CD14-positive monocyte (primary cell): ENCODE results near the gene PATL2. TPM values are rescaled to one million over a fixed set of nuclear protein-coding genes. Genes with fewer than 3 reads are reported as not detected.

Experiments
- DNase-seq, 3 donors: peaks; one replicate each; pipeline ENCODE4 v3.0.0-alpha.2; 2011 to 2022
- H2AFZ ChIP-seq: 2 replicates; pipeline ENCODE4 v1.6.0; 2012; ENCODE audit warnings: mild to moderate bottlenecking, low read depth, low read length, inconsistent platforms; ENCODE audit not compliant: insufficient read depth, poor library complexity, severe bottlenecking
- H3K27ac ChIP-seq, 2 donors: 1 replicate in 1 of 2; 2 replicates in 1 of 2; pipeline ENCODE4 v1.5.1; 2012 to 2013; ENCODE audit warnings: low read length in 2 of 2, control low read depth in 1 of 2, inconsistent platforms in 1 of 2, low read depth in 1 of 2, mild to moderate bottlenecking in 1 of 2
- H3K27me3 ChIP-seq, 2 donors: one replicate each; pipeline versions ENCODE4 v1.6.0 to v1.6.1; 2011 to 2013; ENCODE audit warnings: low read length in 2 of 2; ENCODE audit not compliant: control insufficient read depth in 2 of 2, insufficient read depth in 2 of 2
- H3K36me3 ChIP-seq, 2 donors: replicated peaks in 1 of 2; 1 replicate in 1 of 2; 2 replicates in 1 of 2; pipeline versions ENCODE4 v1.5.1 to v1.6.1; 2012 to 2013; ENCODE audit warnings: low read length in 2 of 2, control low read depth in 1 of 2, inconsistent platforms in 1 of 2, mild to moderate bottlenecking in 1 of 2; ENCODE audit not compliant: insufficient read depth in 2 of 2, control insufficient read depth in 1 of 2
- H3K4me1 ChIP-seq, 2 donors: 1 replicate in 1 of 2; 2 replicates in 1 of 2; pipeline versions ENCODE4 v1.5.1 to v1.6.1; 2012 to 2013; ENCODE audit warnings: low read length in 2 of 2, control low read depth in 1 of 2, inconsistent platforms in 1 of 2, mild to moderate bottlenecking in 1 of 2, moderate library complexity in 1 of 2; ENCODE audit not compliant: insufficient read depth in 2 of 2, control insufficient read depth in 1 of 2
- H3K4me2 ChIP-seq: replicated peaks from 2 replicates; pipeline ENCODE3; 2012; ENCODE audit warnings: low read length, moderate library complexity, mild to moderate bottlenecking; ENCODE audit not compliant: poor library complexity, severe bottlenecking; ENCODE audit errors: extremely low read depth
- H3K4me3 ChIP-seq, 3 experiments: fragments of 200-600 bp in 1 of 3; sonication (generic) in 1 of 3; replicated peaks in 1 of 3; 1 replicate in 2 of 3; 2 replicates in 1 of 3; pipeline ENCODE4 v1.5.1; 2011 to 2013; ENCODE audit warnings: low read length in 3 of 3, mild to moderate bottlenecking in 3 of 3, control low read depth in 2 of 3, low read depth in 2 of 3, inconsistent platforms in 1 of 3, moderate library complexity in 1 of 3
- H3K79me2 ChIP-seq: 2 replicates; pipeline ENCODE4 v1.6.0; 2012; ENCODE audit warnings: mild to moderate bottlenecking, control low read depth, inconsistent platforms, low read length, moderate library complexity; ENCODE audit not compliant: insufficient read depth
- H3K9ac ChIP-seq: 2 replicates; pipeline ENCODE4 v1.6.0; 2017; ENCODE audit warnings: low read length, mild to moderate bottlenecking; ENCODE audit not compliant: insufficient read depth, poor library complexity, severe bottlenecking
- H3K9me3 ChIP-seq, 2 donors: replicated peaks in 1 of 2; 1 replicate in 1 of 2; 2 replicates in 1 of 2; pipeline versions ENCODE4 v1.5.1 to v1.6.1; 2012 to 2013; ENCODE audit warnings: low read length in 2 of 2, control low read depth in 1 of 2; ENCODE audit not compliant: control insufficient read depth in 1 of 2, insufficient read depth in 1 of 2
- H4K20me1 ChIP-seq: 2 replicates; pipeline ENCODE4 v1.6.0; 2012; ENCODE audit warnings: mild to moderate bottlenecking, low read length, control low read depth, moderate library complexity; ENCODE audit not compliant: insufficient read depth
- H3K27ac Mint-ChIP-seq, 7 donors: one replicate each; pipeline ENCODE4 v1.8.0; 2020; ENCODE audit warnings: mild to moderate bottlenecking in 7 of 7, mixed read lengths in 7 of 7, moderate library complexity in 6 of 7, inconsistent platforms in 2 of 7
- H3K27me3 Mint-ChIP-seq, 3 donors: one replicate each; pipeline ENCODE4 v1.8.0; 2021 to 2022; ENCODE audit warnings: low read depth in 3 of 3, mild to moderate bottlenecking in 3 of 3, mixed read lengths in 3 of 3, moderate library complexity in 3 of 3, inconsistent platforms in 1 of 3
- H3K36me3 Mint-ChIP-seq, 2 donors: one replicate each; pipeline ENCODE4 v1.8.0; 2020; ENCODE audit warnings: mixed read lengths in 2 of 2, inconsistent platforms in 1 of 2, mild to moderate bottlenecking in 1 of 2
- H3K4me1 Mint-ChIP-seq: one replicate; pipeline ENCODE4 v1.8.0; 2020; ENCODE audit warnings: mild to moderate bottlenecking, mixed read lengths
- H3K4me3 Mint-ChIP-seq, 2 donors: one replicate each; pipeline ENCODE4 v1.8.0; 2020; ENCODE audit warnings: mild to moderate bottlenecking in 2 of 2, mixed read lengths in 2 of 2, moderate library complexity in 1 of 2
- H3K9me3 Mint-ChIP-seq, 7 donors: one replicate each; pipeline ENCODE4 v1.8.0; 2020 to 2022; ENCODE audit warnings: mixed read lengths in 7 of 7, mild to moderate bottlenecking in 6 of 7, moderate library complexity in 6 of 7, inconsistent platforms in 2 of 7
- WGBS: methylation state at CpG from one replicate; pipeline ENCODE4 v1.1.5; 2013; ENCODE audit warnings: missing lambda C conversion rate; ENCODE audit not compliant: insufficient coverage; 5-methylcytosine and 5-hydroxymethylcytosine counted together
- intact Hi-C, 2 donors: fragments of 100-400 bp; cut with micrococcal nuclease; formaldehyde crosslinking; loops; one replicate each; pipeline versions ENCODE4 v1.15.0 to v1.15.1; 2023
- polyA plus RNA-seq, 3 donors: library from polyadenylated mRNA; depleted of rRNA in 1 of 3; unstranded in 2 of 3; stranded (reverse) in 1 of 3; fragments of 300-500 nt in 2 of 3; fragments of >200 nt in 1 of 3; fragmentation: Illumina TruSeq in 2 of 3; gene quantifications; 1 replicate in 2 of 3; 2 replicates in 1 of 3; pipeline ENCODE4 v1.2.3, GENCODE V29; 2012 to 2021
- TF ChIP-seq, protein P1 (sequence below): fragments of 200-600 bp; IDR thresholded peaks from one replicate; pipeline ENCODE4 v1.8.0; 2022; ENCODE audit warnings: antibody characterized with exemption, mild to moderate bottlenecking

PATL2 gene
- polyA plus RNA-seq, 3 donors, result 1.8 to 14.4 (median 1.9) TPM

- Mint-ChIP-seq H3K4me1 (peaks cover 51% of the 10 kb centered on the region), H3K36me3 (peaks cover 69% of the 10 kb centered on the region in 2 donors), H3K27ac (peak overlapping the region; percentile 99 to 100 (median 100)), H3K27me3 (peaks cover 2 to 9% (median 4%) of the 10 kb centered on the region in 3 donors), H3K4me3 (peak overlapping the region; percentile 98 to 100), H3K9me3 (peaks cover 0 to 15% (median 4%) of the 10 kb centered on the region in 7 donors)
- Histone ChIP-seq H4K20me1 (peaks cover 69% of the 10 kb centered on the region), H3K4me1 (peaks cover 47 to 64% of the 10 kb centered on the region in 2 donors), H2AFZ (no peak overlapping the region), H3K79me2 (peaks cover 91% of the 10 kb centered on the region), H3K4me2 (peak overlapping the region; percentile 73), H3K27me3 (no peaks in the 10 kb centered on the region), H3K36me3 (peaks cover 48 to 49% of the 10 kb centered on the region in 2 donors), H3K27ac (peak overlapping the region; percentile 99 to 100), H3K9me3 (no peaks in the 10 kb centered on the region), H3K4me3 (peak overlapping the region; percentile 63 to 100 (median 96)), H3K9ac (peak overlapping the region; percentile 100)
- peak; percentile 27 to 60 (median 45) for DNase-seq
- intact Hi-C loops, result loop anchor here in 1 of 2 donors (2.0 kb wide), 1 partner anchor 16 kb away; no protein-coding TSS in a partner anchor
- TF ChIP-seq, protein P1, sequence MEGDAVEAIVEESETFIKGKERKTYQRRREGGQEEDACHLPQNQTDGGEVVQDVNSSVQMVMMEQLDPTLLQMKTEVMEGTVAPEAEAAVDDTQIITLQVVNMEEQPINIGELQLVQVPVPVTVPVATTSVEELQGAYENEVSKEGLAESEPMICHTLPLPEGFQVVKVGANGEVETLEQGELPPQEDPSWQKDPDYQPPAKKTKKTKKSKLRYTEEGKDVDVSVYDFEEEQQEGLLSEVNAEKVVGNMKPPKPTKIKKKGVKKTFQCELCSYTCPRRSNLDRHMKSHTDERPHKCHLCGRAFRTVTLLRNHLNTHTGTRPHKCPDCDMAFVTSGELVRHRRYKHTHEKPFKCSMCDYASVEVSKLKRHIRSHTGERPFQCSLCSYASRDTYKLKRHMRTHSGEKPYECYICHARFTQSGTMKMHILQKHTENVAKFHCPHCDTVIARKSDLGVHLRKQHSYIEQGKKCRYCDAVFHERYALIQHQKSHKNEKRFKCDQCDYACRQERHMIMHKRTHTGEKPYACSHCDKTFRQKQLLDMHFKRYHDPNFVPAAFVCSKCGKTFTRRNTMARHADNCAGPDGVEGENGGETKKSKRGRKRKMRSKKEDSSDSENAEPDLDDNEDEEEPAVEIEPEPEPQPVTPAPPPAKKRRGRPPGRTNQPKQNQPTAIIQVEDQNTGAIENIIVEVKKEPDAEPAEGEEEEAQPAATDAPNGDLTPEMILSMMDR, result peak; percentile 60
- no CpG with 5 or more reads among the region's 5 CpGs for WGBS
These were observed 2.2 kb upstream of the PATL2 start for GRCh38 chr15:44713006-44713966.

DNA sequence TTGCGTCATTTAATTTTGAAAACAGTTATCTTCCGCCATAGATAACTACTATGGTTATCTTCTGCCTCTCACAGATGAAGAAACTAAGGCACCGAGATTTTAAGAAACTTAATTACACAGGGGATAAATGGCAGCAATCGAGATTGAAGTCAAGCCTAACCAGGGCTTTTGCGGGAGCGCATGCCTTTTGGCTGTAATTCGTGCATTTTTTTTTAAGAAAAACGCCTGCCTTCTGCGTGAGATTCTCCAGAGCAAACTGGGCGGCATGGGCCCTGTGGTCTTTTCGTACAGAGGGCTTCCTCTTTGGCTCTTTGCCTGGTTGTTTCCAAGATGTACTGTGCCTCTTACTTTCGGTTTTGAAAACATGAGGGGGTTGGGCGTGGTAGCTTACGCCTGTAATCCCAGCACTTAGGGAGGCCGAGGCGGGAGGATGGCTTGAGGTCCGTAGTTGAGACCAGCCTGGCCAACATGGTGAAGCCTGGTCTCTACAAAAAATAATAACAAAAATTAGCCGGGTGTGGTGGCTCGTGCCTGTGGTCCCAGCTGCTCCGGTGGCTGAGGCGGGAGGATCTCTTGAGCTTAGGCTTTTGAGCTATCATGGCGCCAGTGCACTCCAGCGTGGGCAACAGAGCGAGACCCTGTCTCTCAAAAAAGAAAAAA lies 1.4 kb upstream of the PATL2 start:
- peak overlapping the region; percentile 100 for H3K9ac ChIP-seq
- H3K9me3 ChIP-seq, result no peaks in the 10 kb centered on the region
- intact Hi-C loops, result loop anchor here in 1 of 2 donors (2.0 kb wide), 1 partner anchor 16 kb away; no protein-coding TSS in a partner anchor
- H4K20me1 ChIP-seq, result peaks cover 61% of the 10 kb centered on the region
- peaks cover 42 to 56% of the 10 kb centered on the region in 2 donors for H3K4me1 ChIP-seq
- Mint-ChIP-seq H3K27ac (peak overlapping the region; percentile 99 to 100 (median 100)), H3K4me1 (peaks cover 47% of the 10 kb centered on the region), H3K9me3 (peaks cover 0 to 15% (median 4%) of the 10 kb centered on the region in 7 donors), H3K4me3 (peak overlapping the region; percentile 98 to 100), H3K27me3 (peaks cover 2 to 9% (median 4%) of the 10 kb centered on the region in 3 donors), H3K36me3 (peaks cover 64 to 67% of the 10 kb centered on the region in 2 donors)
- peak overlapping the region; percentile 73 for H3K4me2 ChIP-seq
- peak overlapping the region; percentile 99 to 100 for H3K27ac ChIP-seq
- peak overlapping the region; percentile 63 to 100 (median 96) for H3K4me3 ChIP-seq
- peaks cover 82% of the 10 kb centered on the region for H3K79me2 ChIP-seq
- H2AFZ ChIP-seq, result no peak overlapping the region
- H3K27me3 ChIP-seq, result no peaks in the 10 kb centered on the region
- TF ChIP-seq, protein P1, result no peak
- H3K36me3 ChIP-seq, result peaks cover 39 to 40% of the 10 kb centered on the region in 2 donors
- WGBS, result 0% methylated on average over 19 of the region's 24 CpGs
- DNase-seq, result peak; percentile 76 to 83 (median 81)
